IPS-NIHi7 (cell line): ENCODE results near the gene MRAS.
"Not testable (repeated sequence)": the region's sequence is repeated elsewhere in the genome, so short reads cannot be mapped to it uniquely, and the experiment has no call there.

Experiments
- DNase-seq: peaks from one replicate; pipeline ENCODE4 v3.0.0; 2012; ENCODE audit warnings: mixed read lengths; ENCODE audit errors: extremely low spot score

MRAS gene

DNA sequence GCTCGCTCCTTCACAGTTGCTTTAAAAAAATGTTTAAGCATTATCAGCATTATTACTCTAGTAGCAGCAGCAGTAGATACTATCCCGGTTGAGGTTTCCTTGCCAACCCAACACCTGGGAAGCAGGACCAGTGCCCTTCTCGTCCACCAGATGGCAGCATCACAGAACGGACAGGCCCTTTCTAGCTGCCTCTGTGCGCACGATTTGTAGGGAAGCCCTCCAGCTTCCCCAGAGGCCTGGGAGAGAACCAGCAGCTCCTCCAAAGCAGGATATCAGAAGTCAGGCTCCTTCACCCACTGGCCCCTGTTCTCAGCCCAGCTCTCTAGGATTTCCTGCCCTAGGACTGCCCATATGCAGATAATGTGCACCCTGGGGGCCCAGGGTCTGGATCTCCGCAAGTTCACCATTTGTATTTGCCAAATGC lies 69.2 kb downstream of the MRAS start:
- DNase-seq, result peak; percentile 95

GRCh38 chr3:138418601-138419206 lies 70.3 kb downstream of the MRAS start:
- DNase-seq, result no peak

DNA sequence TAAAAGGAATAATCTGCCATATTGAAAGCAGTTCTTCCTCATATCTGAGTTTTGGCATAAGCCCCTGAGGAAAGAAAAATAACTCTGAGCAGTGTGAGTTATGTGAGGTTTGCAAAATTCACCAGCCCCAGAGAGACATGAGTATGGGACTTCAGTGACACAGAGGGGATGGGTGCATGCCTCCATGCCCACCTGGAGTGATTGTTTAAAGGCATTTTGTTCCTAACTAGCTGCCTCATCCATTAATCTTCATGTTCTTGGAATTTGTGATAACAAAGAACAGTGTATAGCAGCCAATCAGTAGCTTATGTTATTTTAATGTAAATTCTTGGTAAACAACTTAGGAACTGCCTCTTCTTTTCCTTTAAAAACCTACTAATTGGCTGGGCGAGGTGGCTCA lies 74.9 kb downstream of the MRAS start:
- DNase-seq, result no peak

DNA sequence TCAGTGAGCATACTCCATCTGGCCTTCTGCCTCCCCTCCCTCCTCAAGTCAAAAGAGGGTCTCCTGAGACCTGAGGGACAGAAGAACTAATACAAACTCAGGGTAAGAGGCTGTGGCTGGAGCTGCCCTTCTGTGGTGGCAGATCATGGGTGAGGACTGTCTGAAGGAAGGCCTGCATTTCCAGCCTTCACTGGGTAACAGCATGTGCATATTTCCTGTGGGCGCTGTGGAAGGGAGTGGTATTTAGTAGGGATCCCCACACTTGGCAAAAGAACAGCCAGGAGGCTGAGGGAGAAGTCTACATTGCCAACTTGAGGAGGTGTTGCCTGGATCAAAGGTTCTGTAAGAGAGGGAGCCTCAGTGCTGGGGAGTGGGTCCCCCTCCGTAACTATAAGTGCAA lies 75.9 kb downstream of the MRAS start:
- no peak for DNase-seq

DNA sequence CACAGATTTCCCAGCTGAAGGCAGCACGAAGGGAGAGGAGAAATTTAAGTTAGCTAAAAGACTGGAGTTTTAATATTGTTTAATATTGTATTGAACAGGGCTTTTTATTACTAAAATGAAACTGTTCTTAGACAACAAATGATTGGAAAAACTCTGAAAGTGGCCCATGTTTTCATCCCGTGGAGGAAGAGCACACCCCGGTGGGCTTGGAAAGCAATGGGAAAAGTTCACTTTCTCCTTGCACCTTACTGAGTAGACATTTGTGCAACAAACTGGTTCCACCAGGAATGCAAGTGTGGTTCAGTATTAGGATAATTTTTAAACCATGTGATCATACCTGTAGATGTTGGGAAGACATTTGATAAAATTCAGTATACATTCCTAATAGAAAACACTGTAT lies 77.8 kb downstream of the MRAS start:
- DNase-seq, result no peak

- not testable (repeated sequence) for DNase-seq
These were observed 78.4 kb downstream of the MRAS start for GRCh38 chr3:138426754-138427153.

DNA sequence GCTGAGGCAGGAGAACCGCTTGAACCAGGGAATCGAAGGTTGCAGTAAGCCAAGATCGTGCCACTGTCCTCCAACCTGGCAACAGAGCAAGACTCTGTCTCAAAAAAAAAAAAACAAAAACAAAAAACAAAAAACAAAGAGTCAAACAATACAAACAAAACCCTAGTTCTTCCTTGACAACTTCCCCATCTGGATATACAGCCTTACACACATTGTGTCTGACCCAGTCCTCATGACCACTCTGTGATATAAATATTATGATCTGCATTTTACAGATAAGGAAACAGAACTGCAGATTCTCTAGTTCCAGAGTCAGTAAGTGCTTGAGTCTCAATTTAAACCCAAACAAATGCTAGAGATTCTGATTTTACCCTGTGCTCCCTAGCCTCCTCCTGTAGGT lies 81.3 kb downstream of the MRAS start:
- DNase-seq, result no peak

GRCh38 chr3:138432576-138433240 lies 84.3 kb downstream of the MRAS start:
- DNase-seq, result no peak

DNA sequence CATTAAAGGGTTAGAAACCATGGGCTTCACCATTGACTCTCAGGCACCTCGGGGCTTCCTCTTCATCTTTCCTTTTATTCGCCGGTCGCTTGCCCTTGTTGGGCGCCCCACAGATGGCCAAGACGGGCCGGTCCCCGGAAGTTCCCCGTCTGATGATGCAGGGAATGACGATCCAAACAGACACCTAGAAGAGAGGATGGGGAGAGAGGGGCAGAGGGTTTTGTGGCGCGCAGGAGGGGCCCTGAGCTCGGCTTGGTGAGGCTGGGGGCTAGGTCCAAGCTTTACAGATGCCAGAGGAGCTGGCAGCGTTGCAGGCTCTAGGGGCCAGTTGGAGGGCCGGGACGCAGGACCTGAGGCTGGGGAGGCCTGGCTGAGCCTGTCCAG lies 85.5 kb downstream of the MRAS start:
- DNase-seq, result no peak

DNA sequence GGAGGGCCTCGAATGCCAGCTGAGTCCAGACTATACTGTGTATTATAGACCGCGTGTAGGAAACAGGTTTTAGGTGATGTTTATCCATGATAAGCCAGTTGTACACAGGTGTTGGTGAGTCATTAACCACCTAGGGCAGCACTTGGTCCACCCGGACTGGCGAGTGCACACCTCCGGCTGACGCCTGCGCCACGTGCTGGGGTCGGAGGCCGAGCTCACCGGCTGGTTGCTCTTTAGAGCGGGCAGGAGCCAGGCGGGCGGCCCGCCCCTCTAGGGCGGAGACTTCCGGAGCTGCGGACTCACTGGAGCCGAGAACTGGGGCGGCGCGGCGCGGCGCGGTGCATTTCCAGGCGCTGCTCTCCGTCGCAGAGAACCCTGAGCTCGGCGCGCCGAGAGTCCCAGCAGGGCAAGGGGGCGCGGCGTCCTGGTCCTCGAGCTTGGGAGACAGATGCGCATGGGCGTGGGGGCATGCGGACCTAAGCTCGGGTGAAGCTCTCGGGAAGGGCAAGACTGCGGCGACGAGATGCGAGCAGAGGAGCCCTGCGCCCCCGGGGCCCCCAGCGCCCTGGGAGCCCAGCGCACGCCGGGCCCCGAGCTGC lies 86.0 kb downstream of the MRAS start, which contains the start of gene ESYT3:
Gene ESYT3 (plus strand): TSS at position 341 of the 599 bp plus-strand sequence. CDS start 183 bp downstream, at position 524.
- peak; percentile 89 for DNase-seq

- DNase-seq, result peak; percentile 64
These were observed 86.7 kb downstream of the MRAS start for GRCh38 chr3:138434875-138435772.

- no peak for DNase-seq
These were observed 87.5 kb downstream of the MRAS start for GRCh38 chr3:138435840-138436239.

GRCh38 chr3:138437281-138437680 lies 88.9 kb downstream of the MRAS start:
- DNase-seq, result no peak

GRCh38 chr3:138438896-138439295 lies 90.5 kb downstream of the MRAS start:
- DNase-seq, result no peak

DNA sequence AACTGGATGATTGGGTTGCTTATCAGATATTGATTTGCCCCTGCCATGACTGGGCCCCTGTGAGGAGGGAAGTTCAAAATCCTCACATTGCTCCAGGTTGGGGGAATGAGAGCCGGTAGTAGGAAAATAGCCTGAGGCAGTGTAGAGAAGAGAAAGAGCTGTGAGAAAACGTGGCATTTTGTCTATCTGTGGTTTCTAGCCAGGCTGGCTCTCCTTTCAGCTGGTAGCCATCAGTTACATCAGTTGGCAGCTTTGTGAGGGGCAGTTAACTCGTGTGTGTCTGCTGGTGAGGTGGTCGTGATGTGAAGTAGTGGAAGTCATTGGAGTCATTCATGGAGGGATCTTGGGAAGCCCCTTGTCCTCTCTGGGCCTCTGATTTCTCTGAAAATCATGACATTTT lies 91.3 kb downstream of the MRAS start:
- DNase-seq, result no peak

DNA sequence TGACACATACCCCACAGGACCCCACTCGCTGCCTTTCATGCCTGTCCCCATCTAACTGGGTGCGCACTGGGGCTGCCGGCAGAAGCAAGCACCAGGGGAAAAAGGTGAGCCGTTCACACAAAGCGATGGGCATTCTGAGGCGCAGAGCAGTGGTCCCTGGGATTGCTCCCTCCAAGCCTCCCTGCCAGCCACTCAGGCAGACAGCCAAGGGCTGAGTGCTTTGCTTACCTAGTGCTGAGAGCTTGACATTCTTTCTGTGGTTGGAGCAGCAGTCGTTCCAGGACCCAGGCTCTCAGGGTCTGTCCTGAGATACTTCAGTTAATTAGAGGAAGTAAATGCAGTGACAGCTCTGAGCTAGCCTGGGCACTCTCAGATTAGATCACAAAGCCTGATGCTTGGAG lies 91.7 kb downstream of the MRAS start:
- DNase-seq, result no peak

- no peak for DNase-seq
These were observed 92.2 kb downstream of the MRAS start for GRCh38 chr3:138440596-138440995.

DNA sequence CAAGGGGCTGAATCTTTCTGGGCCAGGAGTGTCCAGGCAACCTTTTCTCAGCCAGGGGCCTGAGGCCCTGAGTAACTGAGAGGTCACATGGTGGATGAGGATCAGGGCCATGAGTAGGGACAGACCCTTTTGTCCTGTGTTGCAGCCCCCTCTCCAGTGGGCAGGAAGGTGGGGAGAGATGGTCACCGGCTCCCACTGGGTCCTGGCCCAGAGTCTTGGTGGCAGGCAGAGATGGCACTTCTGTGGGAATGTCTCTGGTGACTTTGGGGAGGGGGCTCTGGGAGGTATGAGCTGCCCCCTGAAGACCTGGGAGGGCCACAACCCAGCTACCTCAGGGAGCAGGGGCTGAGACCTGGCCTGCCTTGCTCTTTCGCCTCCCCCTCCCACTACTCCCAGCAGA lies 92.9 kb downstream of the MRAS start:
- no peak for DNase-seq

DNA sequence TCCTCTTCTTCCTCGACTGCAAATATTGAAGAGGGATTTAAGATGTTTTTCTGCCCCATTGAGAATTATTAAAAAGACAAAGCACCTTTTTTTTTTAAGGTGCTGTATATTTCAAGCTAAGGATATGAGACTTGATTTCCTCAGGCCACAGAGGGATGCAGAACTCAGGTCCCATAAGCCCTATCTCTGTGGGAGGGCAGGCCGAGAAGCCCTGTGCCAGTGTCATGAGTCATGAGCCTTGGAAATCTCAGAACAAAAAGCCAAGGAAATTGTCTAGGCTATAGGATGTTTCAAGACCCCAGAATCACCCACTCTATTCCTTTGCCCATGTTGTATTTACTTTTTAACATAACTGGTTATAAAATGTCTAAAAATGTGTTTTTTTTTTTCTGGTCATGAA lies 93.4 kb downstream of the MRAS start:
- no peak for DNase-seq

DNA sequence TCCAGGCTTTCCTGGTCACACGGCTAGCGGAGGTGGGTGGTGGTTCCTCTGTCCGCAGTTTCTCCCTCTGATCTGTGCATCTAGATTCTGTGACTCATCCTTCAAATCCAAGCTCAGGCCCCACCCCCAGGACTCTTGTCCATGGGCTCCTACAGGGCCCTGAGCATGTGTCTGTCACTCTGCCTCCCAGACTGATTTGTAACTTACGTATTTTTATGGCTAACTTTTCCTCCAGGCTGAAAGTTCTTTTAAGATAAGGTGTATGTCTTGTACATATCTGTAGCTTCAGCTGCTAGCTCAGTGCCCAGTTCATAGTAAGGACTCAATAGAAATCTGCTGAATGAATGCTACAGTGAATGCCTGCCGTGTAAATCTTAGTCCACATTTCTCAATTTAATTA lies 94.1 kb downstream of the MRAS start:
- peak; percentile 69 for DNase-seq

GRCh38 chr3:138443091-138443490 lies 94.7 kb downstream of the MRAS start:
- DNase-seq, result no peak
